Upper lobe of left lung (tissue), 6 donors: ENCODE results near the gene GNAI2. TPM values are rescaled to one million over a fixed set of nuclear protein-coding genes. Genes with fewer than 3 reads are reported as not detected.
A peak's percentile ranks its signal among the peaks of the same experiment; 100 is the strongest.

Source experiments
- ATAC-seq, 2 donors: fragments of 200-7000 bp; cut with Tn5 transposase; one replicate each; pipeline ENCODE4 v1.9.1; 2022; ENCODE audit warnings: mild to moderate bottlenecking in 2 of 2, moderate library complexity in 2 of 2; ENCODE audit not compliant: low FRiP score in 2 of 2
- DNase-seq, 2 donors: peaks; one replicate each; pipeline ENCODE4 v3.0.0-alpha.2; 2019 to 2020
- H3K27ac ChIP-seq, 4 donors: fragments of 200-600 bp; sonication (generic); one replicate each; pipeline ENCODE4 v1.5.1; 2016 to 2019
- H3K27me3 ChIP-seq, 4 donors: fragments of 200-600 bp; sonication (generic); one replicate each; pipeline ENCODE4 v1.5.1; 2017 to 2019
- H3K36me3 ChIP-seq, 4 donors: fragments of 200-600 bp; sonication (generic); one replicate each; pipeline ENCODE4 v1.5.1; 2016 to 2019
- H3K4me1 ChIP-seq, 4 donors: fragments of 200-600 bp; sonication (generic); one replicate each; pipeline ENCODE4 v1.5.1; 2018 to 2019
- H3K4me3 ChIP-seq, 4 donors: fragments of 200-600 bp; sonication (generic); one replicate each; pipeline ENCODE4 v1.5.1; 2017 to 2019; ENCODE audit warnings: mild to moderate bottlenecking in 2 of 4, moderate library complexity in 1 of 4
- H3K9me3 ChIP-seq, 4 donors: fragments of 200-600 bp; sonication (generic); one replicate each; pipeline ENCODE4 v1.5.1; 2018 to 2019
- EP300 ChIP-seq, 4 donors: sonication (generic); formaldehyde crosslinking; IDR thresholded peaks; one replicate each; pipeline ENCODE4 v1.5.1; 2017; ENCODE audit warnings: antibody characterized with exemption in 4 of 4, control low read depth in 2 of 4
- POLR2A ChIP-seq, 4 donors: fragments of 450-650 bp; IDR thresholded peaks; one replicate each; pipeline ENCODE4 v1.5.1; 2016 to 2017; ENCODE audit warnings: antibody characterized with exemption in 4 of 4, mild to moderate bottlenecking in 2 of 4
- POLR2AphosphoS5 ChIP-seq, 2 donors: sonication (generic); formaldehyde crosslinking; IDR thresholded peaks; one replicate each; pipeline ENCODE4 v1.5.1; 2017; ENCODE audit warnings: antibody characterized with exemption in 2 of 2
- WGBS, 2 donors: methylation state at CpG; one replicate each; pipeline ENCODE4 v1.1.5; 2017 to 2018; 5-methylcytosine and 5-hydroxymethylcytosine counted together
- total RNA-seq, 6 donors: library from RNA; depleted of rRNA in 4 of 6; stranded (reverse); fragments of >200 nt in 4 of 6; gene quantifications; one replicate each; pipeline versions ENCODE4 v1.1.0 to v1.2.1, GENCODE V29; 2016 to 2021
- TF ChIP-seq, protein P1 (sequence below), 6 experiments: fragments of 450-650 bp in 4 of 6; fragments of 200-600 bp in 2 of 6; sonication (generic) in 2 of 6; IDR thresholded peaks; one replicate each; pipeline ENCODE4 v1.5.1; 2016 to 2019; ENCODE audit warnings: antibody characterized with exemption in 6 of 6
- donor health status: DM: no; HTN: no; CAD: no; lungs with moderate emphysema.
- donor health status: DM: no; HTN: yes; CAD: no; lungs with severe emphysema.

Gene GNAI2
- total RNA-seq, 6 donors from 2014 or later = 191 to 440 (median 295) TPM

DNA sequence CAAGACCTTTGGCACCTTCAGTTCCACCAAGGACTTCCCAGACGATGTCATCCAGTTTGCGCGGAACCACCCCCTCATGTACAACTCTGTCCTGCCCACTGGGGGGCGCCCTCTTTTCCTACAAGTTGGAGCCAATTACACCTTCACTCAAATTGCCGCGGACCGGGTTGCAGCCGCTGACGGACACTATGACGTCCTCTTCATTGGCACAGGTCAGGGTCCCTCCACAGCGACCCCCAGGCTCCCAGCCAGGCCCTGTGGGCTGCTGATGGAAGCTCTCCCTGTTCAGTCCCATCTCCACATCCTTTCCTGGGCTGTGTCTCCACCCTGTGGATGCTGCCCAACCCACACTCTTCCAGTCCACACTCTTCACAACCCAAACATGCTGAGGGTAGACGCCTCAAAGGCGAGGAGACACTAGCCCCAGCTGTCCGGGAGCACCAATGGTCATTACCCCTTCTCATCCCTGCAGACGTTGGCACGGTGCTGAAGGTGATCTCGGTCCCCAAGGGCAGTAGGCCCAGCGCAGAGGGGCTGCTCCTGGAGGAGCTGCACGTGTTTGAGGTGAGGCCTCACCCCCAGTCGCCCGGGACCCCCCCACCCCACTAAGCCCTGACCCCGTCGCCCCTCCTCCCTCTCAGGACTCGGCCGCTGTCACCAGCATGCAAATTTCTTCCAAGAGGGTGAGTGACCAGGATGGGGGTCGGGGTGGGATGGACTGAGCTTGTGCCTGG, 38.5 kb downstream of the GNAI2 start:
- ATAC-seq (peak; percentile 24 to 51), DNase-seq (peak in 1 of 2 donors; percentile 80)
- Histone ChIP-seq H3K9me3 (no peaks in the 10 kb centered on the region), H3K27ac (no peak overlapping the region), H3K4me1 (peaks cover 22 to 54% (median 38%) of the 10 kb centered on the region in 4 donors), H3K27me3 (peaks cover 0 to 13% (median 5%) of the 10 kb centered on the region in 4 donors), H3K36me3 (peaks cover 0 to 28% (median 8%) of the 10 kb centered on the region in 4 donors), H3K4me3 (peak overlapping the region in 1 of 4 donors; percentile 48)
- WGBS, 2 donors = 35 to 39% methylated on average over 18 to 26 of the region's 26 CpGs
- TF ChIP-seq, protein P1, sequence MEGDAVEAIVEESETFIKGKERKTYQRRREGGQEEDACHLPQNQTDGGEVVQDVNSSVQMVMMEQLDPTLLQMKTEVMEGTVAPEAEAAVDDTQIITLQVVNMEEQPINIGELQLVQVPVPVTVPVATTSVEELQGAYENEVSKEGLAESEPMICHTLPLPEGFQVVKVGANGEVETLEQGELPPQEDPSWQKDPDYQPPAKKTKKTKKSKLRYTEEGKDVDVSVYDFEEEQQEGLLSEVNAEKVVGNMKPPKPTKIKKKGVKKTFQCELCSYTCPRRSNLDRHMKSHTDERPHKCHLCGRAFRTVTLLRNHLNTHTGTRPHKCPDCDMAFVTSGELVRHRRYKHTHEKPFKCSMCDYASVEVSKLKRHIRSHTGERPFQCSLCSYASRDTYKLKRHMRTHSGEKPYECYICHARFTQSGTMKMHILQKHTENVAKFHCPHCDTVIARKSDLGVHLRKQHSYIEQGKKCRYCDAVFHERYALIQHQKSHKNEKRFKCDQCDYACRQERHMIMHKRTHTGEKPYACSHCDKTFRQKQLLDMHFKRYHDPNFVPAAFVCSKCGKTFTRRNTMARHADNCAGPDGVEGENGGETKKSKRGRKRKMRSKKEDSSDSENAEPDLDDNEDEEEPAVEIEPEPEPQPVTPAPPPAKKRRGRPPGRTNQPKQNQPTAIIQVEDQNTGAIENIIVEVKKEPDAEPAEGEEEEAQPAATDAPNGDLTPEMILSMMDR (IDR thresholded peaks at IDR 0.05) = peak; percentile 73 to 83 (median 82)
- TF ChIP-seq POLR2A (IDR thresholded peaks at IDR 0.05) = no peak

DNA sequence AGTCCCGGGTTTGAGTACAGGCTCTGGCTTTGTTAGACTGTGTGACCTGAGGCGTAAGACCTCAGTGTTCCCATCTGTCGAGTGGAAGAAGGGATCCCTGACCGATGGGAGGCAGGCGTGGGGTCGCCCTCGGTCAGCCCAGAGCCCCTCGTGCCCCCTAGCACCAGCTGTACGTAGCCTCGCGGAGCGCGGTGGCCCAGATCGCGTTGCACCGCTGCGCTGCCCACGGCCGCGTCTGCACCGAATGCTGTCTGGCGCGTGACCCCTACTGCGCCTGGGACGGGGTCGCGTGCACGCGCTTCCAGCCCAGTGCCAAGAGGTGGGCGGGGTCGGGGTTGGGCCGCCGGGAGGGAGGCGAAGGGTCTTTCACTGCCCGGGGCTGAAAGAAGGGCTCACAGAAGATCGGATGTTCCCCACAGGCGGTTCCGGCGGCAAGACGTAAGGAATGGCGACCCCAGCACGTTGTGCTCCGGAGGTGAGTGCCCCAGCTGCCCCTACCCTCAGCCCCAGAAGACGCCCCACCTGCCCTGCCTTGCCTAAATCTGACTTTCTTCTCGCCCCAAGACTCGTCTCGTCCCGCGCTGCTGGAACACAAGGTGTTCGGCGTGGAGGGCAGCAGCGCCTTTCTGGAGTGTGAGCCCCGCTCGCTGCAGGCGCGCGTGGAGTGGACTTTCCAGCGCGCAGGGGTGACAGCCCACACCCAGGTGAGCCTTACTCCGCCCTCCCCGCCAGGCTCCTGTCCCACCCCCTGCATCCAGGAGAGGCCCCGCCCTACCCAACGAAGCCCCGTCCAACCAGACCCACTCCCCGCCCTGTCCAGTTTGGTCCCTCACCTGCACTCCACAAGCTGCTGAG, 39.4 kb downstream of the GNAI2 start:
- Histone ChIP-seq H3K27me3 (peaks cover 0 to 13% (median 5%) of the 10 kb centered on the region in 4 donors), H3K4me3 (no peak overlapping the region), H3K27ac (no peak overlapping the region), H3K36me3 (peaks cover 0 to 28% (median 8%) of the 10 kb centered on the region in 4 donors), H3K9me3 (no peaks in the 10 kb centered on the region), H3K4me1 (peaks cover 22 to 47% (median 31%) of the 10 kb centered on the region in 4 donors)
- 77 to 91% methylated on average over 15 to 65 of the region's 65 CpGs for WGBS, 2 donors
- no peak for ATAC-seq
- TF ChIP-seq, protein P1 (IDR thresholded peaks at IDR 0.05) = no peak
- TF ChIP-seq POLR2A (IDR thresholded peaks at IDR 0.05) (no peak), EP300 (IDR thresholded peaks at IDR 0.05) (no peak), POLR2AphosphoS5 (IDR thresholded peaks at IDR 0.05) (no peak)
- peak in 1 of 2 donors; percentile 87 for DNase-seq

DNA sequence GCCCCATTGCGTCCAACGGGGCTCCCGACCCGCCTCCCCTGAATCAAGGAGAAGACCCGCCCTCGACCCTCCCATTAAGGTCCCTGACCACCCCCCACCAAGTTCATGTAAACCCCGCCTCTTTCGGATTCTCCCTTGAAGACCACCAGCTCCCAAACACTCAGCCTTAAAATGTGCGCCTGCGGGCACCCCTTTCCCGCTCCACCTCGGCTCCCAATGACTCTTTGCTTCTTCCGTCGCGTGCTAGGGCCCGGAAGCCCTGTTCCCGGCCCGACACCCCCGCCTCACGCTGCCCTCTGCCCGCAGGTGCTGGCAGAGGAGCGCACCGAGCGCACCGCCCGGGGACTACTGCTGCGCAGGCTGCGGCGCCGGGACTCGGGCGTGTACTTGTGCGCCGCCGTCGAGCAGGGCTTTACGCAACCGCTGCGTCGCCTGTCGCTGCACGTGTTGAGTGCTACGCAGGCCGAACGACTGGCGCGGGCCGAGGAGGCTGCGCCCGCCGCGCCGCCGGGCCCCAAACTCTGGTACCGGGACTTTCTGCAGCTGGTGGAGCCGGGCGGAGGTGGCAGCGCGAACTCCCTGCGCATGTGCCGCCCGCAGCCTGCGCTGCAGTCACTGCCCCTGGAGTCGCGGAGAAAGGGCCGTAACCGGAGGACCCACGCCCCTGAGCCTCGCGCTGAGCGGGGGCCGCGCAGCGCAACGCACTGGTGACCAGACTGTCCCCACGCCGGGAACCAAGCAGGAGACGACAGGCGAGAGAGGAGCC, 40.2 kb downstream of the GNAI2 start:
- no peak for ATAC-seq
- peaks cover 0 to 13% (median 5%) of the 10 kb centered on the region in 4 donors for H3K27me3 ChIP-seq
- H3K36me3 ChIP-seq = peaks cover 0 to 28% (median 8%) of the 10 kb centered on the region in 4 donors
- TF ChIP-seq, protein P1 (IDR thresholded peaks at IDR 0.05) = no peak
- TF ChIP-seq EP300 (IDR thresholded peaks at IDR 0.05) (no peak), POLR2AphosphoS5 (IDR thresholded peaks at IDR 0.05) (no peak), POLR2A (IDR thresholded peaks at IDR 0.05) (no peak)
- 71 to 77% methylated on average over 34 to 73 of the region's 79 CpGs for WGBS, 2 donors
- H3K4me3 ChIP-seq = no peak overlapping the region
- DNase-seq = peak in 1 of 2 donors; percentile 87
- no peak overlapping the region for H3K27ac ChIP-seq
- H3K4me1 ChIP-seq = peaks cover 21 to 43% (median 28%) of the 10 kb centered on the region in 4 donors
- no peaks in the 10 kb centered on the region for H3K9me3 ChIP-seq

DNA sequence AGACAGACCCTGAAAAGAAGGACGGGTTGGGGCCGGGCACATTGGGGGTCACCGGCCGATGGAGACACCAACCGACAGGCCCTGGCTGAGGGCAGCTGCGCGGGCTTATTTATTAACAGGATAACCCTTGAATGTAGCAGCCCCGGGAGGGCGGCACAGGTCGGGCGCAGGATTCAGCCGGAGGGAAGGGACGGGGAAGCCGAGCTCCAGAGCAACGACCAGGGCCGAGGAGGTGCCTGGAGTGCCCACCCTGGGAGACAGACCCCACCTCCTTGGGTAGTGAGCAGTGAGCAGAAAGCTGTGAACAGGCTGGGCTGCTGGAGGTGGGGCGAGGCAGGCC, 40.7 kb downstream of the GNAI2 start:
- ATAC-seq (no peak), DNase-seq (no peak)
- Histone ChIP-seq H3K9me3 (no peaks in the 10 kb centered on the region), H3K4me1 (peaks cover 18 to 38% (median 25%) of the 10 kb centered on the region in 4 donors), H3K27me3 (peaks cover 0 to 13% (median 5%) of the 10 kb centered on the region in 4 donors), H3K36me3 (peaks cover 0 to 28% (median 8%) of the 10 kb centered on the region in 4 donors), H3K27ac (no peak overlapping the region), H3K4me3 (no peak overlapping the region)
- no peak for TF ChIP-seq POLR2AphosphoS5 (IDR thresholded peaks at IDR 0.05)
- no peak for TF ChIP-seq POLR2A (IDR thresholded peaks at IDR 0.05)
- no peak for TF ChIP-seq EP300 (IDR thresholded peaks at IDR 0.05)
- TF ChIP-seq, protein P1 (IDR thresholded peaks at IDR 0.05) = no peak
- 87% methylated on average over 16 to 17 of the region's 17 CpGs for WGBS, 2 donors
